Measurements from ENCODE around the gene ACP4. TPM values are rescaled to one million over a fixed set of nuclear protein-coding genes. Genes with fewer than 3 reads are reported as not detected.
A peak's percentile ranks its signal among the peaks of the same experiment; 100 is the strongest.

The ACP4 gene
- total RNA-seq, 2 donors from 2014 or later = not detected

- H3K9me3 ChIP-seq = no peaks in the 10 kb centered on the region
- ATAC-seq (no peak), DNase-seq (peak in 1 of 4 donors; percentile 33)
- no peak overlapping the region for H3K4me3 ChIP-seq
- no peaks in the 10 kb centered on the region for H3K27me3 ChIP-seq
- H3K36me3 ChIP-seq (replicated peaks in 1 of 2; ENCODE audit: insufficient read depth in 1 of 2, low read depth in 2 of 2) = no peaks in the 10 kb centered on the region
- TF ChIP-seq, protein P1, sequence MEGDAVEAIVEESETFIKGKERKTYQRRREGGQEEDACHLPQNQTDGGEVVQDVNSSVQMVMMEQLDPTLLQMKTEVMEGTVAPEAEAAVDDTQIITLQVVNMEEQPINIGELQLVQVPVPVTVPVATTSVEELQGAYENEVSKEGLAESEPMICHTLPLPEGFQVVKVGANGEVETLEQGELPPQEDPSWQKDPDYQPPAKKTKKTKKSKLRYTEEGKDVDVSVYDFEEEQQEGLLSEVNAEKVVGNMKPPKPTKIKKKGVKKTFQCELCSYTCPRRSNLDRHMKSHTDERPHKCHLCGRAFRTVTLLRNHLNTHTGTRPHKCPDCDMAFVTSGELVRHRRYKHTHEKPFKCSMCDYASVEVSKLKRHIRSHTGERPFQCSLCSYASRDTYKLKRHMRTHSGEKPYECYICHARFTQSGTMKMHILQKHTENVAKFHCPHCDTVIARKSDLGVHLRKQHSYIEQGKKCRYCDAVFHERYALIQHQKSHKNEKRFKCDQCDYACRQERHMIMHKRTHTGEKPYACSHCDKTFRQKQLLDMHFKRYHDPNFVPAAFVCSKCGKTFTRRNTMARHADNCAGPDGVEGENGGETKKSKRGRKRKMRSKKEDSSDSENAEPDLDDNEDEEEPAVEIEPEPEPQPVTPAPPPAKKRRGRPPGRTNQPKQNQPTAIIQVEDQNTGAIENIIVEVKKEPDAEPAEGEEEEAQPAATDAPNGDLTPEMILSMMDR (IDR thresholded peaks at IDR 0.05) = no peak
- TF ChIP-seq POLR2A (IDR thresholded peaks at IDR 0.05) = no peak
- H3K4me1 ChIP-seq = peaks cover 14% of the 10 kb centered on the region
- WGBS, 2 donors = 62 to 73% methylated on average over 19 of the region's 19 CpGs
- H3K27ac ChIP-seq = peak overlapping the region in 3 of 4 donors; percentile 59 to 69 (median 68)
- intact Hi-C loops (cut with DNase I) = no loop called here
These were observed 46.5 kb downstream of the ACP4 start for GRCh38 chr19:50836543-50837195.

DNA sequence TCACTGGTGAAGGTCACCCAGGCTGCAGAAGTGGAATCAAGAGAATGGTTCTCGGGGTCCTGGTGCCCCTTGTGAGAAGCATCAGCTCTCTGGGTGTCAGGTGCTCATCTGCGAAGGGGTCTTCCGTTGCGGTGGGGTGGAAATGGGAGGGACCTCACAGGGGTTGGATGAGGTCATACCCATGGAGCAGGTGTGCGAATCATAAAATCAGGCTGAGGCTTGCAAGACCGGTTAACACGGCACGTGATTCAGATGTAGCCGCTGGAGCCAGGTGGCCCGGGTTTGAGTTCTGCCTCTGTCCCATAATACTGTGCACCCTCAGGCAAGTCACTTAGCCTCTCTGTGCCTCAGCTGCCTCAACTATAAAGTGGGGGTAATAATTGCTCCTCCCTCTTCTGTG is 47.1 kb downstream of the ACP4 start:
- TF ChIP-seq, protein P1 (IDR thresholded peaks at IDR 0.05) = no peak
- no peak for TF ChIP-seq POLR2A (IDR thresholded peaks at IDR 0.05)
- WGBS, 2 donors = 51 to 82% methylated on average over 10 of the region's 10 CpGs
- DNase-seq (no peak), ATAC-seq (no peak)
- Histone ChIP-seq H3K36me3 (replicated peaks in 1 of 2; ENCODE audit: insufficient read depth in 1 of 2, low read depth in 2 of 2) (no peaks in the 10 kb centered on the region), H3K9me3 (no peaks in the 10 kb centered on the region), H3K4me3 (no peak overlapping the region), H3K4me1 (peaks cover 14% of the 10 kb centered on the region), H3K27ac (no peak overlapping the region), H3K27me3 (no peaks in the 10 kb centered on the region)
- intact Hi-C loops (cut with DNase I) = no loop called here

DNA sequence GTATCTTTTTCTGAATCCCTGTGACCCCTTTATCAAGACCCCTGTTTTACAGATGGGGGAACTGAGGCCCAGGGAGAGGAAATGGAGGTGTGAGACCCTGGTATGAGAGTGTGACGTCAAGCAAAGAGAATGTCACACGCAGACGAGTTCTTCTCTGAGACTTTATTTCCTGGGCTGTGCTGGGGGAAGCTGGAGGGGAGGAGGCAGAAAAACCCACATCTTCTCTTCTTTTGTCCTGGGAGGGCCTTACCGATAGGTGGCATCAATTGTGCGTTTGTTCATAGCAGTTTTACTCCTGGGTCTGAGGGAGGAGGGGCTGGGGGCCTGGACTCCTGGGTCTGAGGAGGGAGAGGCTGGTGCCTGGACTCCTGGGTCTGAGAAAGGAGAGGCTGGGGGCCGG is 48.0 kb downstream of the ACP4 start:
- H3K27me3 ChIP-seq = no peaks in the 10 kb centered on the region
- ATAC-seq (no peak), DNase-seq (no peak)
- TF ChIP-seq POLR2A (IDR thresholded peaks at IDR 0.05) = no peak
- TF ChIP-seq, protein P1 (IDR thresholded peaks at IDR 0.05) = no peak
- no peak overlapping the region for H3K27ac ChIP-seq
- 32 to 49% methylated on average over 6 of the region's 6 CpGs for WGBS, 2 donors
- H3K36me3 ChIP-seq (replicated peaks in 1 of 2; ENCODE audit: insufficient read depth in 1 of 2, low read depth in 2 of 2) = no peaks in the 10 kb centered on the region
- peaks cover 14% of the 10 kb centered on the region for H3K4me1 ChIP-seq
- no peaks in the 10 kb centered on the region for H3K9me3 ChIP-seq
- intact Hi-C loops (cut with DNase I) = no loop called here
- H3K4me3 ChIP-seq = no peak overlapping the region

- TF ChIP-seq, protein P1 (IDR thresholded peaks at IDR 0.05) = no peak
- TF ChIP-seq POLR2A (IDR thresholded peaks at IDR 0.05) = no peak
- Histone ChIP-seq H3K27ac (no peak overlapping the region), H3K4me3 (no peak overlapping the region), H3K4me1 (peaks cover 12% of the 10 kb centered on the region), H3K36me3 (replicated peaks in 1 of 2; ENCODE audit: insufficient read depth in 1 of 2, low read depth in 2 of 2) (no peaks in the 10 kb centered on the region), H3K27me3 (no peaks in the 10 kb centered on the region), H3K9me3 (peaks cover 0 to 10% (median 0%) of the 10 kb centered on the region in 3 donors)
- intact Hi-C loops (cut with DNase I) = no loop called here
- DNase-seq = no peak
- no peak for ATAC-seq
- 68 to 72% methylated on average over 10 of the region's 10 CpGs for WGBS, 2 donors
These were observed 49.8 kb downstream of the ACP4 start for GRCh38 chr19:50839712-50840655.
